Endothelial cell of umbilical vein (primary cell): ENCODE measurements around the gene SESTD1. TPM values are rescaled to one million over a fixed set of nuclear protein-coding genes. Genes with fewer than 3 reads are reported as not detected.

ENCODE experiments used
- BruUV-seq: library from RNA; stranded (reverse); fragments of 400-500 nt; replicated peaks from 2 replicates; lab custom pipeline; 2021; lab: Mats Ljungman, UMichigan
- CTCF ChIA-PET: fragments of 300-600, 350-600 bp; sonication (Branson Sonifier 250); formaldehyde crosslinking; loops from one replicate; lab custom pipeline; 2021; ENCODE audit warnings: antibody characterized with exemption, inconsistent platforms; lab: Charles Lee
- POLR2A ChIA-PET: fragments of 300-600, 350-600 bp; sonication (Branson Sonifier 250); formaldehyde crosslinking; loops from one replicate; lab custom pipeline; 2021; ENCODE audit warnings: antibody characterized with exemption, inconsistent platforms; lab: Charles Lee
- DNase-seq: peaks from one replicate; pipeline ENCODE4 v3.0.0-alpha.2; 2011; ENCODE audit warnings: low read depth, low spot score
- FAIRE-seq: peaks from 2 replicates; lab custom pipeline; 2011; peaks lifted over from hg19 to GRCh38; lab: Jason Lieb, UNC
- H2AFZ ChIP-seq: 2 replicates; pipeline ENCODE4 v1.6.0; 2012; ENCODE audit warnings: low read depth, low read length, control low read depth, inconsistent platforms
- H3K27ac ChIP-seq: 2 replicates; pipeline ENCODE4 v1.5.1; 2011; ENCODE audit warnings: low read depth, mild to moderate bottlenecking, control low read depth, low read length, moderate library complexity; ENCODE audit not compliant: insufficient read depth
- H3K27me3 ChIP-seq, 2 experiments: 2 replicates each; pipeline versions ENCODE4 v1.6.0 to v1.6.1; 2011; ENCODE audit warnings: low read length in 2 of 2, mixed read lengths in 1 of 2; ENCODE audit not compliant: control insufficient read depth in 2 of 2, insufficient read depth in 2 of 2
- H3K36me3 ChIP-seq, 2 experiments: 2 replicates in 1 of 2; 3 replicates in 1 of 2; pipeline ENCODE4 v1.5.1; 2011; ENCODE audit warnings: low read length in 2 of 2, mild to moderate bottlenecking in 1 of 2, moderate library complexity in 1 of 2; ENCODE audit not compliant: control insufficient read depth in 2 of 2, insufficient read depth in 2 of 2; ENCODE audit errors: extremely low read depth in 1 of 2
- H3K4me1 ChIP-seq: 3 replicates; pipeline ENCODE4 v1.5.1; 2011; ENCODE audit warnings: mild to moderate bottlenecking, low read length; ENCODE audit not compliant: control insufficient read depth, insufficient read depth; ENCODE audit errors: extremely low read depth
- H3K4me2 ChIP-seq: 2 replicates; pipeline ENCODE4 v1.6.1; 2011; ENCODE audit warnings: low read length, control low read depth, mixed read lengths; ENCODE audit not compliant: insufficient read depth
- H3K4me3 ChIP-seq, 3 experiments: fragments of 200-600 bp in 1 of 3; sonication (generic), shearing (Covaris generic) in 1 of 3; replicated peaks in 1 of 3; 2 replicates each; pipeline ENCODE4 v1.5.1; 2011 to 2016; ENCODE audit warnings: control low read depth in 3 of 3, low read length in 3 of 3, mild to moderate bottlenecking in 2 of 3, inconsistent platforms in 1 of 3, low read depth in 1 of 3, moderate library complexity in 1 of 3; ENCODE audit not compliant: insufficient read depth in 1 of 3
- H3K79me2 ChIP-seq: 2 replicates; pipeline ENCODE4 v1.6.0; 2012; ENCODE audit warnings: low read length, inconsistent platforms; ENCODE audit not compliant: control insufficient read depth, insufficient read depth
- H3K9ac ChIP-seq: replicated peaks from 2 replicates; pipeline ENCODE3; 2011; ENCODE audit warnings: low read length, control low read depth; ENCODE audit not compliant: insufficient read depth; ENCODE audit errors: extremely low read depth
- H3K9me1 ChIP-seq: replicated peaks from 3 replicates; pipeline ENCODE4 v1.6.0; 2011; ENCODE audit warnings: mild to moderate bottlenecking, low read length; ENCODE audit not compliant: control insufficient read depth, insufficient read depth; ENCODE audit errors: extremely low read depth
- H3K9me3 ChIP-seq: replicated peaks from 2 replicates; pipeline ENCODE4 v1.5.1; 2012; ENCODE audit warnings: low read length, inconsistent platforms; ENCODE audit not compliant: control insufficient read depth, insufficient read depth
- H4K20me1 ChIP-seq: replicated peaks from 2 replicates; pipeline ENCODE3; 2011; ENCODE audit warnings: mild to moderate bottlenecking, low read length; ENCODE audit not compliant: control insufficient read depth, insufficient read depth; ENCODE audit errors: extremely low read depth
- CTCF ChIP-seq, 2 donors: IDR thresholded peaks; 1 replicate in 1 of 2; 2 replicates in 1 of 2; pipeline ENCODE4 v1.5.1; 2011; ENCODE audit warnings: low read length in 2 of 2, mild to moderate bottlenecking in 2 of 2, moderate library complexity in 2 of 2, control low read depth in 1 of 2, inconsistent platforms in 1 of 2, low read depth in 1 of 2; ENCODE audit not compliant: insufficient read depth in 1 of 2; ENCODE audit errors: extremely low read depth in 1 of 2
- EZH2 ChIP-seq: IDR thresholded peaks from 2 replicates; pipeline ENCODE4 v1.6.1; 2012; ENCODE audit warnings: borderline replicate concordance, low read depth, mild to moderate bottlenecking, moderate library complexity, low read length, inconsistent platforms; ENCODE audit not compliant: severe bottlenecking
- GATA2 ChIP-seq: IDR thresholded peaks from 2 replicates; pipeline ENCODE4 v1.7.0; 2011; ENCODE audit warnings: low read depth, mild to moderate bottlenecking, moderate library complexity, mixed read lengths, low read length; ENCODE audit not compliant: insufficient read length, insufficient read depth
- POLR2AphosphoS5 ChIP-seq: IDR thresholded peaks from 2 replicates; pipeline ENCODE4 v1.6.1; 2012; ENCODE audit warnings: low read depth, mild to moderate bottlenecking, control low read depth, low read length, moderate library complexity; ENCODE audit not compliant: insufficient read depth
- dilution Hi-C: fragments of 300-500 bp; cut with MboI; formaldehyde crosslinking; loops from one replicate; pipeline ENCODE4 v1.15.0; 2019; ENCODE audit warnings: low sequenced_read_pairs; ENCODE audit not compliant: extremely low pct_ligation_motif_present
- intact Hi-C: fragments of 100-400 bp; cut with micrococcal nuclease; formaldehyde crosslinking; loops from one replicate; pipeline ENCODE4 v1.10.0; 2022
- polyA plus RNA-seq, 4 experiments: library from polyadenylated mRNA; depleted of rRNA in 3 of 4; stranded (reverse) in 3 of 4; unstranded in 1 of 4; fragments of >200 nt; gene quantifications; 2 replicates each; pipeline versions ENCODE4 v1.2.1 to v1.2.3, GENCODE V29; 2011 to 2012; ENCODE audit warnings: missing spikeins in 1 of 4
- total RNA-seq: library from RNA; stranded (reverse); gene quantifications from 2 replicates; pipeline ENCODE4 v1.2.3, GENCODE V29; 2021

SESTD1 gene
- total and polyA plus RNA-seq, 2 donors (not counting 3 experiments of a cell fraction or from before 2014, with no cell fraction given), result 9.8 to 72.4 TPM

GRCh38 chr2:179130560-179130959, 134.1 kb downstream of the SESTD1 start:
- ChIA-PET POLR2A (no interaction called here), CTCF (interaction anchor here (1.3 to 2.4 kb wide), 18 partner anchors 11 to 367 kb away, joined by 3 to 57 read pairs (median 9); no protein-coding TSS in a partner anchor)
- Histone ChIP-seq H3K9me3 (no peaks in the 10 kb centered on the region), H3K79me2 (no peaks in the 10 kb centered on the region), H2AFZ (no peak overlapping the region), H3K9ac (no peak overlapping the region), H3K27me3 (no peaks in the 10 kb centered on the region), H3K9me1 (no peaks in the 10 kb centered on the region), H4K20me1 (no peaks in the 10 kb centered on the region), H3K4me2 (no peak overlapping the region), H3K27ac (no peak overlapping the region), H3K4me3 (no peak overlapping the region), H3K36me3 (peaks cover 0 to 2% of the 10 kb centered on the region in 2 experiments), H3K4me1 (no peaks in the 10 kb centered on the region)
- DNase-seq (no peak), FAIRE-seq (no peak)
- dilution Hi-C loops (no loop called here), intact Hi-C loops (loop anchor here (1.0 kb wide), 1 partner anchor 239 kb away; no protein-coding TSS in a partner anchor)
- TF ChIP-seq CTCF (IDR thresholded peaks at IDR 0.05; ENCODE audit: extremely low read depth in 1 of 2, insufficient read depth in 1 of 2, low read depth in 1 of 2, low read length in 2 of 2) (no peak), EZH2 (no peak), POLR2AphosphoS5 (no peak)
- BruUV-seq, result no TSS peak

GRCh38 chr2:179129574-179130238, 134.9 kb downstream of the SESTD1 start:
- no peak overlapping the region for H2AFZ ChIP-seq
- intact Hi-C loops, result loop anchor here (1.0 to 10.0 kb wide), 4 partner anchors 212 to 365 kb away; no protein-coding TSS in a partner anchor
- no peaks in the 10 kb centered on the region for H3K9me1 ChIP-seq
- H4K20me1 ChIP-seq, result no peaks in the 10 kb centered on the region
- TF ChIP-seq GATA2, result no peak
- TF ChIP-seq CTCF (IDR thresholded peaks at IDR 0.05; ENCODE audit: extremely low read depth in 1 of 2, insufficient read depth in 1 of 2, low read depth in 1 of 2, low read length in 2 of 2), result peak; percentile 36 to 37
- FAIRE-seq (no peak), DNase-seq (peak; percentile 35)
- H3K9me3 ChIP-seq, result no peaks in the 10 kb centered on the region
- no peak overlapping the region for H3K9ac ChIP-seq
- H3K27me3 ChIP-seq, result no peaks in the 10 kb centered on the region
- ChIA-PET POLR2A (no interaction called here), CTCF (interaction anchor here (0.7 to 2.4 kb wide), 39 partner anchors 9 to 429 kb away, joined by 3 to 57 read pairs (median 4); no protein-coding TSS in a partner anchor)
- H3K36me3 ChIP-seq, result peaks cover 0 to 2% of the 10 kb centered on the region in 2 experiments
- no TSS peak for BruUV-seq
- H3K79me2 ChIP-seq, result no peaks in the 10 kb centered on the region
- no peak overlapping the region for H3K27ac ChIP-seq
- H3K4me2 ChIP-seq, result no peak overlapping the region
- H3K4me3 ChIP-seq, result no peak overlapping the region
- dilution Hi-C loops, result no loop called here
- no peaks in the 10 kb centered on the region for H3K4me1 ChIP-seq
